HL-60/S4 treated with phorbol 12-myristate 13-acetate at 8.2 ng/mL for 4 days and 3 days (cell line): ENCODE data around the gene TCOF1.

Source experiments
- in situ Hi-C: fragments of 300-500 bp; cut with MboI; formaldehyde crosslinking; loops from 2 replicates; pipeline ENCODE4 v1.15.0; 2022; ENCODE audit warnings: low sequenced_read_pairs

Gene TCOF1

DNA sequence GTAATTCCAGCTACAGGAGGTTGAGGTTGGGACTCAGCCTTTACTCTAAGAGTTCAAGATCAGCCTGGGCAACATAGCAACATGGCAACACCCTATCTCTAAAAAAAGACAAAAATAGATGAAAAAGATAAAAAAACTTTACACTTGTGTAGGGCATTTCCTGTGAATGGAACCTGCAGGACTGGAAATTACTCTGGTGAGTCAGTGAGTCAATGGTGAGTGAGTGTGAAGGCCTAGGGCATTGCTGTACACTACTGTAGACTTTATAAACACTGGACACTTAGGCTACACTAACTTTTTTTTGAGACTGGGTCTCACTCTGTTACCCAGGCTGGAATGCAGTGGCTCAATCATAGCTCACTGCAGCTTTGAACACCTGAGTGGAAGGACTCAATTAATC lies 35.3 kb upstream of the TCOF1 start:
- in situ Hi-C loops: no loop called here

DNA sequence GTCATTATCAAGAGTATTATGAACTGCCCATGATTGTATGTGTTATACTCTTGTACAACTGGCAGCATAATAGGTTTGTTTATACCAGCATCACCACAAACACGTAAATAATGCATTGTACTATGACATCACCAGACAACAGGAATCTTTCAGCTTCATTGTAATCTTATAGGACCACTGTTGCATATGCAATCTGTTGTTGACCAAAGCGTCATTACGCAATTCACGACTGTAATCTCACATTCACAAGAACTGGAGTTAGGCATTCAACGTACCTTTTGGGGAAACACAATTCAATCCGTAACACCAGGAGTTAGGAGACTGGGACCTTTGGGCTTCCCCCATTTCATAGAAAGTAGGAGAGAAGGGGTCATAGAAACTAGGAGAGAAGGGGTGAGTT lies 34.4 kb upstream of the TCOF1 start:
- in situ Hi-C loops: no loop called here

DNA sequence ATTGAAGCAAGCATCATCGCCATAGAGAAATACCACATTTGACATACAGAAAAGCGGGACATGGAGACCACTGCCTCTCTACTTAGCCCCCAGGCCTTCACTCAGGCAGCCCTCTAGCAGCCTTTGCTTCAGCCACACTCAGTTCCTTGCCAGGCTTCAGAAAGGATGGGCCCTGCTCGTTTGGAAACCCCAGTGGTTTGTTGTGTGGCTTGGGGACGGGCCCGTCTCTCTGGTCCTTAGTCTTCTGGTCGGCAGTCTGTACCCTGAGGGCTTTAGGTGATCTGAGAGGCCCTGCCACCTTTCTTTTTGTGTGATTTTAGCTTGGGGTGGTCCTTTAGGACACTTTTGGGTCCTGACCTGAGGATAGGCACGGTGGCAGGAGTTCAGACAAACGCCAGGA lies 33.7 kb upstream of the TCOF1 start:
- in situ Hi-C loops: no loop called here

DNA sequence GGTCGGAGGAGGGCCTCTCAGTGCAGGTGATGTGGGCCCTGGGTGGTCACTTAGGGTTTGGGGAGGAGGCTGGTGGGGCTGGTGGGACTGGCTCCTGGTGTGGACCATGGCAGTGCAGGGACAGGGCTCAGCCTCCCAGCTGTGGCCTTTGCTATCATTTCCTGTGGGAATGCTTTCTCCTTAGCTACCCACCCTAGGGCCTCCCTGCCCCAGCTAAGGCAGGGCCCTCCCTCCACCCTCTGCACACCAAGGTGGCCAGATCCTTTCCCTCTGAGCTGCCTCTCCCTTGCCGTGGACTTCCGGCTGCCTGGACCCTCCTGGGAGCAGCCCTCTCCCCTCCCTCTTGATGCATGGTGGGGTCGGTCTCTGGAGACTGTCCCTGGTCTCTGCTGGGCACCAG lies 32.1 kb upstream of the TCOF1 start:
- in situ Hi-C loops: no loop called here

DNA sequence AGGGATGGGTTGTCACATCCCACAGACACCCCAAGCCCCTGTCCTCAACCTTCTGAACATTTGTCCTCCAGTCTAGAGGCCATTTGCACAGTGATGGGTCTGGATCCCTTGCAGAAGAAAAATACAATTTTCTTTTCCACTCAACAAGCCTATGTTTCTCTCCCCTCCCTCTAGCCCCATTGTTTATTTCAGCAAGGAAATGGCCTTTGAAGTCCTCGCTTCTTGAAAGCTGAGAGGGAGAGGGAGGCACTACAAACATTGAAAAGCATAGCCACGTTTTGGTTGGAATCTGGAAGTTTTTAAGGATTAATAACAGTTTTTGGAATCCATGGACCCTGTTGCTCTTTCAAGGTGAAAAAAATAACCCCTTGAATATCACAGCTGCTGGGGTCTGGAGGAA lies 30.8 kb upstream of the TCOF1 start:
- in situ Hi-C loops: no loop called here

DNA sequence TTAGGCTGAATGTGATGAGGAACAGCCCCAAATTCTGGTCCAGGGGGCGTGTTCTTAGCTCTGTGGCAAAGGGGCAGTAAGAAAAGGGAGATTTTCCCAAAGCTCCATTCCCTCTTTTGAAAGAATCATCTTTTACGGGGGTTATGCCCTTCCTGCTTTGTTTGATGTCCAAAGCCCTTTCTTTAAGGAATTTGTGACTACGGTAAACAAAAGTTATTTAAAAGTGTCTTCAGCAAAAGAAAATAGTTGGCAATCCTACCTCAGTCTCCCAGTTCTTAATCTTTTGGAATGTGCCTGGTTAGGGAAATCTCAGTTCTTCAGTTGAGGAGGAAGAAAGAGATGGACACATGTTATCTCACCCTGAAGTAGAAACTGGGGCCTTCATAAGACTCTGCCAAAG lies 30.4 kb upstream of the TCOF1 start:
- in situ Hi-C loops: no loop called here

DNA sequence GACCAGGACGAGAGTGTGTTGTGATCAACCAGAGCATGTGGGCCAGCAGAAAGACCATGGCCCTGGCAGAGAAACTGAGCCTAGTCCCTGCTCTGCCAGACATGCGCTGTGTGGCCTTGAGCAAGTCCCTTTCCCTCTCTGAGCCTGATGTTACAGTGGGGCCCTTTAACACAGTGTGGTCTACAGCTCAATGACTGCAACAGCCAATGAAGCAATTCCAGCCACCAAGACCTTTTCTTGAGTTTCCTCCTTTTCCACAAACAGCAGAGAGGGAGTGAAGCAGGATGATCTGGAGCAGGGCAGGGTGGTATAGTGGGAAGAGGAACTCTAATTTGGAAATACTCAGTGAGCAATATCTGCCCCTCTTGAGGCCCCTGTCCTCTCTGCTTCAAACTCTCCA lies 29.0 kb upstream of the TCOF1 start:
- in situ Hi-C loops: no loop called here

DNA sequence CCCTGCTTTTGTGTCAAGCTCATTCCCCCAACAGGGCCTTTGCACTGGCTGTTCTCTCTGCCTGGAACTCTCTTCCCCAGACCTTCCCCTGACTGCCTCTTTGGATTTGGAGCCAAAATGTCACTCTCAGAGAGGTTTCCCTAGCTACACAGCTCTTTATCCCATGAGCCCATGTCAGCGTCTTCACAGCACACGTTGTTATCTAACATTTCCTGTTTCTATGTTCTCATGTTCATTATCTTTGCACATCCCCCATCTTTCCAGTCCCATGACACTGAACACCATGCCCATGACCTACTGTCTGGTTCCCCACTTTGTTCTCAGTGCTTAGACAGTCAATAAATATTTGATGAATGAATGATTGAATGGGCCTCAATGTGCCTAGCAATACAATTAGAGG lies 28.5 kb upstream of the TCOF1 start:
- in situ Hi-C loops: no loop called here

DNA sequence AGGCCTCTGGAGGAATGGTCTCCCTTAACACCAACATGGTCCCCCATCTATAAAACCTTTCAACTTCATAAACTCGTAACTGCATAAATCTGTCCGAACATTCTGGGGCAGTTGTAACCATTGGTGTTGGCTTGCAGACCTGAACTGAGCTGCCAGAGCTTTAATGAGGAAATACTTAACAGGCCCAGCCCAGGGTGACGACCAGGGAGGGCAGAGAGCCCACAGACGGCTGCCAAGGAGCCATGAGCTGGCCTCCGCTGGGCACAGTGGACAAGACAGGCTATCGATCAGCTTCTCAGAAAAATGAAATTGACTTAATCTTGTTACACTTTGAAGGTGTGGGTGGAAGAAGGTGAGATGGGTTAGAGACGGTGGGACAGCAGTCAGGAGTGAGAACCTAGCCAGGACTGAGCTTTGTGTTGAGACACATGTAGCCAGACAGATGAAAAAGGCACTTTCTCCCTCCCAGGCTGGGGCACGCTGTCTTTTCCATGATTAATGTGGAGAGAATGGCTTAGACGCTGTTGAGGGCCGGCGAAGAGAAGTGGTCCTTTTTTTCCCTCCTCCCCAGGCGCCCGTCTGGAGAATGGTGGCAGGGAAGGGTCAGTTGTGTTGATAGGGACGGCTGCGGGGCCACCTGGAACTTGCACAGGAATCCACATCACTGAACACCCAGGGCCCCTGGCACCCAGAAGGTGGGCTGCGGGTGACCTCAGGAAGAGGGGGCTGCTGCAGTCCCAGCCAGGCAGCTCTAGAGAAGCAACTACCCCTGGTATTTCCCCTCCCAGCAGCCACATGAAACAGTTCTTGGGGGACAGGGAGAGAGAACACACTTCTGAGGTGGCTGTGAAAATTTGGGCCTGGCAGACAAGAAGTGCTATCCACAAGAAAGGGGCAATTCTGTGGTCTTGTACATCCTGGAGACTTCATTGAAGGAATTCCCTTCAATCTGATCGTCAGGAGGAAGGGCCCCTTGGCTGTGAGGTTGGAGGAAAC lies 27.3 kb upstream of the TCOF1 start:
- in situ Hi-C loops: no loop called here

DNA sequence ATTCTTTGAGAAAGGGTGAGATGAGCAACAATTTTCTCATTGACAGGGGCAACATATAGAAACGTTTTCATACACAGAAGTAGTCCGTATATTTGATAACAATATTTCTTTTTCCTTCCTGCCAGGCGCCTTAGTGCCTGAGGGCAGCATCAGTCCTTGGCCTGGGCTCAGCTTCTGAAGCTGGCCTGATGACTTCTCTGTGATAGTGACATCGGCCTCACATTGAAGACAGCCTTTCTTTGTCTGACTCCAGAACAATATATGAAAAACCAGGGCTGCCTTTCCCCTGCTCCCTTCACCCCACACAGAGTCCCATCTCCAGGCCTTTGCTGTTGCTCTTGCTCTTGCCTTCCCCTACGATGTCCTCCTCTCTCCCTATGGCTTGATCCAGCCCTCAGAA lies 24.1 kb upstream of the TCOF1 start:
- in situ Hi-C loops: no loop called here

DNA sequence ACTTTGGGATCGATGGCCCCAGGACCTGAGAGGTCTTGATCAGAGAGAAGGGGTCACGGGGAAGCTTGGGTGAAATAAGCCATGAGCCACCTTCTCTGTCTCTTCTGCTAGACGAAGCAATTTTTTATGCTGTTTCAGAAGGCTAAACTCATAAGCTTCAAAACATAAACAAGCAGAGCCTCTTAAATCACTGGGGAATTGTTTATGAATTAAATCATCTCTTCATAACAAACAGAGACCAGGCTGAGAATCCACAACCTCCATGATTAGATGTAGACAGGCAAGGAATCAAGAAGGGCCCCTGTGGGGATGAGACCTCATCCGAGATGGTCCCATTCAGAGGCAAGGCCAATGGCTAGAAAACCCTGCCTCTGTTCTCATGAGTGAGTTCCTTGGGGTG lies 21.7 kb upstream of the TCOF1 start:
- in situ Hi-C loops: no loop called here

DNA sequence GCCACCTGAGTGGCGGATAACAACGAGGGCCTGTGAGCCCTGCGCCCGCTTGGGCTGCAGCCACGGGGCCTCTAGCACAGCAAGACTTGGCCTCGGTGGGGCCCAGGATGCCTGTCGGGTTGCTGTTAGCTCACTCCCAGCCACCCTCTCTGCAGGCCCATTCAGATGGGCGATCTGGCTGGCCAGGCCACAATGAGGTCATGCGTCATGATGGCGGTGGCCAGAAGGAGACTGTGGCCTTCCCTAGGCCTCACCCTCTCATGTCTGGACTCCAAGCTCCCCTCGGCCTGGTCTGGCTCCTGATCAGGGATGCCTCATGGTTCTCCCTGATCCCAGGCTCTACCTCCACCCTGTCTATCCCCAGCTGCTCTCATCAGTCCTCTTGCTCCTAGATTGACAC lies 19.0 kb upstream of the TCOF1 start:
- in situ Hi-C loops: no loop called here

DNA sequence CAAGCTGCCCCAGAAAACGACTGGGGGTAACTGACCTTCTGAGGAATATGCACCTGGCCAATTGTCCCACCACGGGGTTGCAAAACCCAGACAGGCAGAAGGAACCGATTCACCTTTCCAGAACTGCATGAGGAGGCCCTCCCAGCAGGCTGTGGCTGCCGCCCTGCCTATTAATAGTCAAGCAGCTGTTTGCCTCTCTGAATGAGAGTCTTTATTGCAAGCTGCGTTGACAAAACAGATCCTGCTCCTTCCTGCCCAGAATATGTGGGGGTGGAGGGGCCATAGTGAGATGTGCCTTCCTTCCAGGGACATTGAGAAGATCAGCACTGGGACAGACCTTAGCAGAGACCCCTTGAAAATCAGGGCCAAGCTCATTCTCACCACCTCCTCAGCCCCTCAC lies 18.3 kb upstream of the TCOF1 start:
- in situ Hi-C loops: no loop called here

DNA sequence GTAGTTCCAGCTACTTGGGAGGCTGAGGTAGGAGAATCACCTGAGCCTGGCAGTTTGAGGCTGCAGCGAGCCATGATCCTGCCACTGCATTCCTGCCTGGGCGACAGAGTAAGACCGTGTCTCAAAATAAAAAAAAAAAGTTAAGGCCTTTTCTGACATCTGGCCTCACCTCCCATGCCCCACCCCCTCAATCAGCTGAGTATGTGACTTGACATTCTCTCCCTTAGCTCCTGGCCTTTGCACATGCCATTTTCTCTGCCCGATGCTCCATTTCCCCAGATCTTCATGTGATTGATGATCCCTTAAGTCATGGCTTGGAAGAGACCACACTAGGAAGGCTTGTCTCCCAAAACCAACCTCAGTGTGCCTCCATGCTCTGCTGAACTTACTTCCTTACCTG lies 17.7 kb upstream of the TCOF1 start:
- in situ Hi-C loops: no loop called here

DNA sequence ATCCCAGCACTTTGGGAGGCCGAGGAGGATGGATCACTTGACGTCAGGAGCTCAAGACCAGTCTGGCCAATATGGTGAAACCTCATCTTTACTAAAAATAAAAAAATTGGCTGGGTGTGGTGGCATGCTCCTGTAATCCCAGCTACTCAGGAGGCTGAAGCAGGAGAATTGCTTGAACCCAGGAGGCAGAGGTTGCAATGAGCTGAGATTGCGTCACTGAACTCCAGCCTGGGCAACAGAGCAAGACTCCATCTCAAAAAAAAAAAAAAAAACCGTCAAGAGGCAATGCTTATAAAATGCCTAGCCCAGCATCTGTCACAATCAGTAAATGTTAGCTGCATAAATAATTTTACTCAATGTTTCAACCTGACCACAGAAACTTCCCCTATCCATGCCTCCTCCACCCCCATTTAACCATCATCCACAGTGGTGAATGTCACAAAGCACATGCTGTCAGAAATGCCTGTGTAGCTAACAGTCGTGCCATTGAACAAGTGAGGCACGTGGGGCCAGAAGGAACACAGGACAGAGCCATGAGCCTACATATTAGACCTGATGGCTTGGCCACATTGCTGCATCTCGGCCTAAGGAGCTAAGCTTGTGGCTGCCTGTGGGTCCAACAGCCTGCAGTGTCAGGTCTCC lies 16.8 kb upstream of the TCOF1 start:
- in situ Hi-C loops: no loop called here

DNA sequence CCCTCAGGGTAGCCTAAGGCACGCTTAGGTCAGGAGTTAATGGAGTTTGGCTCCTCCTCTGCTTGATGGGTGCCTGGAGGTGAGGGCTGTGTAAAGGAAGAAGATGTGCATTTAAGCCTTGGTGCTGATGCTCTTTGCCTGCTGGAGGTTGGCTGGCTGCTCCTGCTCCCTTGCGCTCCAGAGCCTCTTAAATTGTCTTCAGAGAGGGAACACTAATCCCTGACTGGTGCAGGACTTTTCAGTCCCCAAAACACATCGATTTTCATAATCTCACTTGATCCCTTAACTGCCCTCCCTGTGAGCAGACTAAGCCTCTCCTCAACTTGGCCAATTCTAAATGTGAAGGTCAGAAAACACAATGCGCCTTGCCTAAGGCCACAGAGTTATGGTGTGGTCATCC lies 16.2 kb upstream of the TCOF1 start:
- in situ Hi-C loops: no loop called here

DNA sequence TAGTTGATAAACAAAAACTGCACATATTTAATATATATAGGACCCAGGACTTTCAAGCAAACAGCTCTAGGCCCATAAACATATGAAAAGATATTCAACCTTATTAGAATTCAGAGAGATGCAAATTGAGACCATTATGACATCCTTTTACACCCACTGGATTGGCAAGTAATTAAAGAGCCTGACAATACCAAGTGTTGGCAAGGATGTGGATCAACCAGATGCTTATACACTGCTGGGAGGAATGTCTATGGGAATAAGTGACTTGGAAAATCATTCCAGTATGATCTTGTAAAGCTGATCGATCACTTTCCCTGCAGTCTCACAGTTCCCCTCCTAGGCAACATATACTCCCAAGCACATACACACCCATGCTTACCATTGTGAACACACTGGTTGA lies 15.5 kb upstream of the TCOF1 start:
- in situ Hi-C loops: no loop called here

DNA sequence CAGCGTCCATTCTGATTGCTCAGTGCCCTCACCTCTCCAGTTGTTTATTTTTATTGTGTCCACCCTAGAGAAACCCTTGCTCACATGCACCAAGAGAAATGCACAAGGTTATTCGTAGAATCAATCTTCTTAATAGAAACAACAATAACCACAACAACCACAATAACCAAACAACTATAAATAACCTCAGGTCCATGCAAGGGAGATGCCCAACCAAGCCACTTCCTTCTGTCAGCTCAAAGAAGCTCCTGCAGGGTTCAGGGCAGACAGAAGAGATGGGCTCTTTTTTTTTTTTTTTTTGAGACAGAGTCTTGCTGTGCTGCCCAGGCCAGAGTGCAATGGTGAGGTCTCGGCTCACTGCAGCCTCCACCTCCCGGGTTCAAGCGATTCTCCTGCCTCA lies 14.9 kb upstream of the TCOF1 start:
- in situ Hi-C loops: no loop called here

DNA sequence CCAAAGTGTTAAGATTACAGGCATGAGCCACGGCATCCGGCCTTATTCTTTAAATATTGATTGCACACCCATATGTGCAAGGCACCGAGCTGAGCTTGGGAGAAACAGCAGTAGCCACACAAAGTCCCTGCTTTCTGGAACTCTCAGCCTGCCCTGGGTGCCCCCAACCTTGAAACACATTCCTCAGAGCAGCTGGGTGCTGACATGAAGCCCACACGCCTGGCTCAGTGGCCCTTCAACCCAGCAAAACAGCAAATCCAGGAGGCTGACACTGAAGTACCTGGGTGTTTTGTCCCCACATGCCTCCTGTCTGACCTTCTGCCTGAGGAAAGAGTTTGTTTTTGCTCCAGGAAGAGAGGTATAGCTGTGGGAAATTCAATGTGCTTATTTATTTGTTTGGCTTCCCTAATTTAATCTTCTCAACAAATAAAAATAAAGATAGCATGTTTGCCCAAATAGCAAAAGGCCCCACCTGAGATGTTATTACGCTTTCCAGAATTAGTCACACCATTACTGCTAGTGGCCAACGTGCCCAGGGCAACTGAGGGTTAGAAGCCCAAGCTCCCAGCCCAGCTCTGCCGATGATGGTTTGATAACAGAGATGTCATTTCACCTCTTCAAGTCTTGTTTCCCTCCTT lies 13.4 kb upstream of the TCOF1 start:
- in situ Hi-C loops: no loop called here

DNA sequence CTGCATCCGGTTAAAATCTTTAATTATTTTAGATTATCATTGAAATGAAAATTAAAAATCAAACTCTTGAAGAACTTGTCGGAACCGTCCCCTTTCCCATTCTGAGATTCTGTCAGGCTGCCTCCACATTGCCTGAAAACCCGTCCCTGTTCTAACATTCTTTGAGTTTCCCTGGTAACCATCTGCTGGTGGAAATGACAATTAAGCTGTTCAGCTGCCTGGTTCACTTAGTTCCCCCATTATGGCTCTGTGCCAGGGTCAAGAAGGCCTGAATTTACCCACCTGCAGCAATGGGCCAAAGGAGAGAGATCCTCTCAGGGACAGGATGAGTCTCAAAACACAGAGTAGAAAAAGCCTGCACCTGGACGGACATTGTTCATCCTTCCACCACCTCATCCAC lies 11.8 kb upstream of the TCOF1 start:
- in situ Hi-C loops: no loop called here

DNA sequence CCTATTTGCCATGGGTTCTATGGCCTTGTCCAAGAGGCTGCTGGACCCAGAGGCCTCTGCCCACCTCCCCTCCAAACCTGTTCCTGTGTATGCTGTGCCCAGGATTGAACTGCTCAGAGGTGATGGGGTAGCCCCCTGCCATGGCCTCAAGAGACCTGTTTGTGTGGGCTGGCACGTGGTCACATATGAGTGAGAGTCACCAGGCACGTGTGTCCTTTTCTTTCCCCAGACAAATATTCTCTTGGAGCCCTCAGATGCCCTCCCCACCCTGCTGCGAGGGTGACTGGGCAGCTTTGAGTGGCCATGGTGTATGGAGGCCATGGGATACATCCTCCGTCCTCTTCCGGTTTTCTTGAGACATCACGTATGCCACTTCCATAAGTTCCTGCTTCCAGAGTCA lies 10.9 kb upstream of the TCOF1 start:
- in situ Hi-C loops: no loop called here

DNA sequence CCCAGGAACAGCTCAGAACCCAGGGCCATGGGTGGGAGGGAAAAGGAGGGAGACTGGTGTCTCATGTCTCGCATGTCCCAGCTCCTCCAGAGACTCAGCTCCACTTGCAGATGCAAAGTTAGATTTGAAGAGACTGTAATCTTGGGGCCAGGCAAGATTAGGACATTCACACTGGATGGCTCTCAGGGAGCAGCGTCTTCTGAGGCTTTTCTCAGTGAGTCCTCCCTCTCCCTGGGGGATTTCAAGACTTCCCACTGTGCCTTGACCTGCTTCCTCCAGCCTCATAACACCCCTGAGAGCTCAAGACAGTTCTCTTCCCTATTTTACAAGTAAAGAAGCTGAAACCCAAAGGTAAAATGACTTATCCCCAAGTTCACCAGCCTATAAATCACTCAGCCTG lies 10.5 kb upstream of the TCOF1 start:
- in situ Hi-C loops: no loop called here
